ENCODE measurements around the gene FBXL17.

The FBXL17 gene

DNA sequence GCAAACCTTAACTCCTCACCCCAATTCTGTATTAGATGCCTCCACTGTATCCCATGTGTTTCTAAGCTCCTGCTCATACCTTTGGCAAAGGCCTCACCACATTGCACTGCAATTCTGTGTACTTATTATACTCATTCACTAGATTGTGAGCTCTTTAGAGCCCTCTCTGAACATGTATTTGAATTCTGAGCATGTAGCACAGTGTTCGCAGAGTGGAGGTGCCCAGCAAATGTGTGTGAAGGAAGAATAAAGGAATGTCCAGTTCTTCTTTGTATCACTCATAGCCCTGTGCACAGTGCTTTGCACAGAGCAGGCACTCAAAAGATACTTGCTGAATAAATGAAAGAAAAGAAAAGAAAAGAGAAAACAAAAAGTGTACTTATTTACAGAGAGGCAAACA lies 410.1 kb downstream of the FBXL17 start:
- no peak for DNase-seq (ENCODE audit: low read depth)
- no peak overlapping the region for H3K4me3 ChIP-seq (ENCODE audit: low read depth, low read length)
- TF ChIP-seq CTCF (IDR thresholded peaks at IDR 0.05; ENCODE audit: low read depth, low read length, missing control alignments) = no peak

DNA sequence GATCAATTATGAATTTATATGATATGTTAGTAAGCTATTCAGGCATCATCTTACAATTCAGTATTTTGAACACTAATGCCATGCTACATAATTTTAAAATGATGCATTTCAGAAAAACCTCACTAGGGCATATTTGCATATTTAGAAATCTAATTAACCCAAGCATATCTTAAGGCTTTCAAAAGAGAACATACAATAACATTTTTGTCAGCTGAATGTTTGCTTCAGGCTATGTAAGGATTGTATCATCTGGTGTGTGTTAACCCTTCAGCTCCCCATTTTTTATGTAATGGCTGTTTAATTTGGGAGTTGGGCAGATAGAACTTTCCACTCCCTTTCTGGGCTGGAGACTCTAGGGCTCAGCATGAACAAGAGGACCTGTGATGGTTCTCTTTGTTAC lies 412.1 kb downstream of the FBXL17 start:
- DNase-seq (ENCODE audit: low read depth) = no peak
- no peak overlapping the region for H3K4me3 ChIP-seq (ENCODE audit: low read depth, low read length)
- no peak for TF ChIP-seq CTCF (IDR thresholded peaks at IDR 0.05; ENCODE audit: low read depth, low read length, missing control alignments)

- no peak overlapping the region for H3K4me3 ChIP-seq (ENCODE audit: low read depth, low read length)
- TF ChIP-seq CTCF (IDR thresholded peaks at IDR 0.05; ENCODE audit: low read depth, low read length, missing control alignments) = no peak
- DNase-seq (ENCODE audit: low read depth) = no peak
Measured at GRCh38 chr5:107968998-107969397, 412.9 kb downstream of the FBXL17 start.

DNA sequence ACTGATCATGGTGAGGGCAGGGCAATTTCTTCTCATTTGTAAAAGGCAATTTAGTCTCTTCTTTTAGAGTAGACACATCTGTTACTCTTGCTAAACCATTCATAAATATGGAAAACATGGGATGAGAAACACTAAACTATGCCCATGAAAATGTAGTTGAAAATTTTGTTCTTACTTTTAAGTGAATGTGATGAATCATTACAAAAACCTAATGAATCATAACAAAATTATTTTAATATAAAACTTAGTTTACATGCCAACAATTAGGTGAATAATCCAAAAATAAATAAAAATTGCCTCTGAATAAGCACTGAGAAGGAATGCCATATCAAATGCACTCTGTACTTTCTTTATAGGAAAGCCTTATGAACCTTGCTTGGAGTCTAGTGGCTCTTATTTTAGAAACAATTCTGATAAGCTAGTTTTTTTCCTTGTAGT lies 413.5 kb downstream of the FBXL17 start:
- no peak for TF ChIP-seq CTCF (IDR thresholded peaks at IDR 0.05; ENCODE audit: low read depth, low read length, missing control alignments)
- DNase-seq (ENCODE audit: low read depth) = no peak
- no peak overlapping the region for H3K4me3 ChIP-seq (ENCODE audit: low read depth, low read length)

DNA sequence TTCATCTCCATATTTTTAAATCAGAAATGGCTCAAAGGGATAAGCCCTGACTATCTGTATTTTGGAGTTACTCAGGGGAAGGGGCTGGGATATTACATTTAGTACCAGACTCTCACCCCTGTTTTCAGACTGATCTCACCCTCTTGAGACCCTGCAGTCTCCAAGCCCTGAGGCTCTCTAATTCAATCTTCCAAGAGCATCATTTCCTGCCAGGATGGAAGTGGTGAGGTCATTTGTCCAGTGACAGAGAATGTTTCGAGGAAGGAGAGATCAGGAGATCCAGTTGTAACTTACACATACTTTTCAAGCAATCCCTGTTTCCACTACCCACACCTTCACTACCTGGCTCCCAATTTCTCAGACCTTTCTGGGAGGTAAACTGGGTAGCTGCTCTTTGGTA lies 415.7 kb downstream of the FBXL17 start:
- H3K4me3 ChIP-seq (ENCODE audit: low read depth, low read length) = no peak overlapping the region
- TF ChIP-seq CTCF (IDR thresholded peaks at IDR 0.05; ENCODE audit: low read depth, low read length, missing control alignments) = no peak
- DNase-seq (ENCODE audit: low read depth) = no peak

GRCh38 chr5:107964722-107965121 lies 417.2 kb downstream of the FBXL17 start:
- no peak for TF ChIP-seq CTCF (IDR thresholded peaks at IDR 0.05; ENCODE audit: low read depth, low read length, missing control alignments)
- H3K4me3 ChIP-seq (ENCODE audit: low read depth, low read length) = no peak overlapping the region
- DNase-seq (ENCODE audit: low read depth) = no peak

- TF ChIP-seq CTCF (IDR thresholded peaks at IDR 0.05; ENCODE audit: low read depth, low read length, missing control alignments) = no peak
- H3K4me3 ChIP-seq (ENCODE audit: low read depth, low read length) = no peak overlapping the region
- no peak for DNase-seq (ENCODE audit: low read depth)
Measured at GRCh38 chr5:107959573-107960279, 422.2 kb downstream of the FBXL17 start.

All from GM12864 (cell line).